SU-DHL-6 (cell line): Measurements from ENCODE around the gene SPATS1.

Experiments used
- H2AFZ ChIP-seq: fragments of 200-600 bp; sonication (generic); 2 replicates; pipeline ENCODE4 v1.6.1; 2014; ENCODE audit warnings: low read depth, mild to moderate bottlenecking, moderate library complexity, mixed read lengths, antibody characterized with exemption, low read length; ENCODE audit not compliant: severe bottlenecking
- H3F3A ChIP-seq: fragments of 200-600 bp; shearing (Covaris generic); 2 replicates; pipeline ENCODE4 v1.6.0; 2016; ENCODE audit warnings: antibody characterized with exemption, mild to moderate bottlenecking; ENCODE audit not compliant: insufficient read depth
- H3K27ac ChIP-seq: fragments of 200-600 bp; sonication (generic); 2 replicates; pipeline ENCODE4 v1.5.1; 2016; ENCODE audit warnings: low read depth, mild to moderate bottlenecking, low read length, moderate library complexity, mixed read lengths
- H3K27me3 ChIP-seq: fragments of 200-600 bp; sonication (generic), shearing (Covaris generic); 2 replicates; pipeline ENCODE4 v1.6.0; 2014; ENCODE audit warnings: mild to moderate bottlenecking, low read length
- H3K36me3 ChIP-seq: fragments of 200-600 bp; sonication (generic); 2 replicates; pipeline ENCODE4 v1.6.1; 2014; ENCODE audit warnings: mild to moderate bottlenecking, low read length, mixed read lengths
- H3K4me2 ChIP-seq: fragments of 300-600, 200-600 bp; shearing (Covaris generic), sonication (generic); 2 replicates; pipeline ENCODE4 v1.6.0; 2014; ENCODE audit warnings: low read length, low read depth, mild to moderate bottlenecking; ENCODE audit not compliant: poor library complexity, severe bottlenecking
- H3K4me3 ChIP-seq: fragments of 200-600 bp; sonication (generic); 2 replicates; pipeline ENCODE4 v1.5.1; 2014; ENCODE audit warnings: antibody characterized with exemption, low read length, mild to moderate bottlenecking, mixed read lengths; ENCODE audit not compliant: insufficient read depth, poor library complexity, severe bottlenecking
- H3K79me2 ChIP-seq: fragments of 200-600 bp; sonication (generic); 2 replicates; pipeline ENCODE4 v1.6.1; 2014; ENCODE audit warnings: mild to moderate bottlenecking, low read length, moderate library complexity; ENCODE audit not compliant: insufficient read depth
- H3K9ac ChIP-seq: fragments of 200-600 bp; sonication (generic); 2 replicates; pipeline ENCODE4 v1.7.0; 2014; ENCODE audit warnings: mild to moderate bottlenecking, low read length
- H3K9me2 ChIP-seq: fragments of 200-600 bp; sonication (generic); replicated peaks from 2 replicates; pipeline ENCODE4 v1.6.1; 2014; ENCODE audit warnings: low read length; ENCODE audit not compliant: insufficient read depth
- H3K9me3 ChIP-seq: fragments of 200-600 bp; sonication (generic); 2 replicates; pipeline ENCODE4 v1.6.1; 2014; ENCODE audit warnings: low read length, mixed read lengths; ENCODE audit not compliant: insufficient read depth
- H4K20me1 ChIP-seq: fragments of 200-600 bp; sonication (generic); 2 replicates; pipeline ENCODE4 v1.6.1; 2014; ENCODE audit warnings: low read depth, mild to moderate bottlenecking, antibody characterized with exemption, low read length, moderate library complexity, mixed read lengths
- CTCF ChIP-seq: fragments of 200-600 bp; sonication (generic); IDR thresholded peaks from one replicate; pipeline ENCODE4 v1.5.1; 2017; ENCODE audit warnings: antibody characterized with exemption, mild to moderate bottlenecking, low read length, moderate library complexity; ENCODE audit not compliant: insufficient read depth, poor library complexity, severe bottlenecking
- EZH2phosphoT487 ChIP-seq: fragments of 200-600 bp; sonication (generic), shearing (Covaris generic); conservative IDR thresholded peaks from 2 replicates; pipeline ENCODE4 v1.6.1; 2018; ENCODE audit warnings: mild to moderate bottlenecking, antibody characterized with exemption, low read length, moderate library complexity, mixed read lengths

SPATS1 gene

GRCh38 chr6:44355640-44356039 lies 13.2 kb downstream of the SPATS1 start:
- TF ChIP-seq CTCF = no peak
- TF ChIP-seq EZH2phosphoT487 = no peak
- H2AFZ ChIP-seq = no peak overlapping the region

GRCh38 chr6:44356487-44356886 lies 14.0 kb downstream of the SPATS1 start:
- Histone ChIP-seq H3K4me2 (no peak overlapping the region), H2AFZ (no peak overlapping the region), H3K36me3 (no peaks in the 10 kb centered on the region), H4K20me1 (no peaks in the 10 kb centered on the region), H3K9me2 (no peaks in the 10 kb centered on the region), H3K27ac (no peak overlapping the region), H3K9me3 (no peaks in the 10 kb centered on the region), H3F3A (no peaks in the 10 kb centered on the region), H3K4me3 (no peak overlapping the region), H3K9ac (no peak overlapping the region), H3K27me3 (no peaks in the 10 kb centered on the region), H3K79me2 (no peaks in the 10 kb centered on the region)
- TF ChIP-seq EZH2phosphoT487 = no peak

More at GRCh38 chr6:44355640-44356039, 13.2 kb downstream of the SPATS1 start:
- H3K27ac ChIP-seq = no peak overlapping the region
- H3K79me2 ChIP-seq = no peaks in the 10 kb centered on the region
- H3K9me3 ChIP-seq = no peaks in the 10 kb centered on the region
- H3K36me3 ChIP-seq = no peaks in the 10 kb centered on the region
- no peaks in the 10 kb centered on the region for H3F3A ChIP-seq
- H4K20me1 ChIP-seq = no peaks in the 10 kb centered on the region
- no peaks in the 10 kb centered on the region for H3K27me3 ChIP-seq
- no peak overlapping the region for H3K9ac ChIP-seq
- H3K4me2 ChIP-seq = no peak overlapping the region
- no peaks in the 10 kb centered on the region for H3K9me2 ChIP-seq
- H3K4me3 ChIP-seq = no peak overlapping the region

GRCh38 chr6:44359973-44360372 lies 17.5 kb downstream of the SPATS1 start:
- Histone ChIP-seq H4K20me1 (no peaks in the 10 kb centered on the region), H3F3A (no peaks in the 10 kb centered on the region), H3K9ac (no peak overlapping the region), H3K4me2 (no peak overlapping the region), H3K9me2 (no peaks in the 10 kb centered on the region), H2AFZ (no peak overlapping the region), H3K9me3 (no peaks in the 10 kb centered on the region), H3K27me3 (no peaks in the 10 kb centered on the region), H3K79me2 (no peaks in the 10 kb centered on the region), H3K27ac (no peak overlapping the region), H3K36me3 (no peaks in the 10 kb centered on the region), H3K4me3 (no peak overlapping the region)
- no peak for TF ChIP-seq EZH2phosphoT487
- TF ChIP-seq CTCF = no peak

DNA sequence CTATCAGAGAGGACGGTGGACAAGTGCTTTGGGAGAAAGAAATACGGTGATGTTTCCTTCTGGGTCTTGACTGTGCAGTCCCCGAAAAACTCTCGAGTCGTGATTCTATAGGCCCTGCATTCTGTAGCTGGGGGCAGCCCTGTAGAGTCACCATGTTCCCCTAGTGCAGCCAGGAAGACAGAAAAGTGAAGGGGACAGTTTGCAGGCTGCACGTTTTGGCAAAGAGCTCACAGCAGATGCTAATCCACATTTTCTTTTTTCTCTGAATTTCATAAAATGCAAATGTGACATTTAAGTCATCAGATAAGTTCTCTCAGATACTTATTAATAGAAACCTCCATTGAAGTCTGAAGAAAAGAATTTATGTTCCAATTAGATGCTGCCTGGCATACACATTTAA lies 19.5 kb downstream of the SPATS1 start:
- Histone ChIP-seq H3F3A (no peaks in the 10 kb centered on the region), H3K27ac (no peak overlapping the region), H3K36me3 (no peaks in the 10 kb centered on the region), H2AFZ (no peak overlapping the region), H3K27me3 (no peaks in the 10 kb centered on the region), H3K9me3 (no peaks in the 10 kb centered on the region), H3K4me3 (no peak overlapping the region), H3K79me2 (no peaks in the 10 kb centered on the region), H4K20me1 (no peaks in the 10 kb centered on the region), H3K4me2 (no peak overlapping the region), H3K9me2 (no peaks in the 10 kb centered on the region), H3K9ac (no peak overlapping the region)
- TF ChIP-seq CTCF (no peak), EZH2phosphoT487 (no peak)
